ENCODE results near the gene TCERG1. TPM values are rescaled to one million over a fixed set of nuclear protein-coding genes. Genes with fewer than 3 reads are reported as not detected.

Gene TCERG1
- total RNA-seq, 6 experiments from 2014 or later, result 37.4 to 57.4 (median 49.6) TPM

GRCh38 chr5:146507428-146507827 lies 60.3 kb downstream of the TCERG1 start:
- Mint-ChIP-seq H3K4me1 (ENCODE audit: low read depth) (no peaks in the 10 kb centered on the region), H3K9me3 (no peaks in the 10 kb centered on the region), H3K27me3 (ENCODE audit: insufficient read depth) (no peaks in the 10 kb centered on the region), H3K4me3 (no peak overlapping the region), H3K27ac (no peak overlapping the region), H3K36me3 (ENCODE audit: low read depth) (peaks cover 46% of the 10 kb centered on the region)
- TF ChIP-seq CTCF (IDR thresholded peaks at IDR 0.05), result no peak
- DNase-seq, result no peak

- H3K36me3 Mint-ChIP-seq (ENCODE audit: low read depth), result peaks cover 27% of the 10 kb centered on the region
- no peaks in the 10 kb centered on the region for H3K27me3 Mint-ChIP-seq (ENCODE audit: insufficient read depth)
- TF ChIP-seq CTCF (IDR thresholded peaks at IDR 0.05), result no peak
- no peaks in the 10 kb centered on the region; the same call in 1 of the 2 replicates for H3K4me1 Mint-ChIP-seq (ENCODE audit: low read depth)
- H3K27ac Mint-ChIP-seq, result no peak overlapping the region
- DNase-seq, result peak; percentile 6
- H3K9me3 Mint-ChIP-seq, result no peaks in the 10 kb centered on the region
- H3K4me3 Mint-ChIP-seq, result no peak overlapping the region
Observed at GRCh38 chr5:146510559-146511125, 63.5 kb downstream of the TCERG1 start.

GRCh38 chr5:146513462-146513861 lies 66.3 kb downstream of the TCERG1 start:
- H3K4me3 Mint-ChIP-seq, result no peak overlapping the region
- no peak overlapping the region for H3K27ac Mint-ChIP-seq
- H3K27me3 Mint-ChIP-seq (ENCODE audit: insufficient read depth), result no peaks in the 10 kb centered on the region; the same call in 1 of the 2 replicates
- DNase-seq, result no peak
- no peaks in the 10 kb centered on the region for H3K9me3 Mint-ChIP-seq
- H3K4me1 Mint-ChIP-seq (ENCODE audit: low read depth), result no peaks in the 10 kb centered on the region; the same call in 1 of the 2 replicates
- no peak for TF ChIP-seq CTCF (IDR thresholded peaks at IDR 0.05)
- H3K36me3 Mint-ChIP-seq (ENCODE audit: low read depth), result peaks cover 16% of the 10 kb centered on the region

GRCh38 chr5:146514575-146514974 lies 67.4 kb downstream of the TCERG1 start:
- Mint-ChIP-seq H3K27me3 (ENCODE audit: insufficient read depth) (no peaks in the 10 kb centered on the region; the same call in 1 of the 2 replicates), H3K36me3 (ENCODE audit: low read depth) (peaks cover 10% of the 10 kb centered on the region), H3K4me3 (no peak overlapping the region), H3K9me3 (no peaks in the 10 kb centered on the region), H3K4me1 (ENCODE audit: low read depth) (no peaks in the 10 kb centered on the region; the same call in 1 of the 2 replicates), H3K27ac (no peak overlapping the region)
- no peak for TF ChIP-seq CTCF (IDR thresholded peaks at IDR 0.05)
- DNase-seq, result no peak

- Mint-ChIP-seq H3K9me3 (no peaks in the 10 kb centered on the region), H3K36me3 (ENCODE audit: low read depth) (peaks cover 4% of the 10 kb centered on the region), H3K4me1 (ENCODE audit: low read depth) (no peaks in the 10 kb centered on the region; the same call in 1 of the 2 replicates), H3K4me3 (no peak overlapping the region), H3K27me3 (ENCODE audit: insufficient read depth) (no peaks in the 10 kb centered on the region; the same call in 1 of the 2 replicates), H3K27ac (no peak overlapping the region)
- TF ChIP-seq CTCF (IDR thresholded peaks at IDR 0.05), result no peak
- DNase-seq, result no peak
Observed at GRCh38 chr5:146515473-146516150, 68.5 kb downstream of the TCERG1 start.

Data from HFFc6 (cell line).